ENCODE data around the gene CEP70.
"Not testable (repeated sequence)": the region's sequence is repeated elsewhere in the genome, so short reads cannot be mapped to it uniquely, and the experiment has no call there.

CEP70 gene

GRCh38 chr3:138594150-138594934 lies at the start of gene CEP70:
Gene CEP70, minus strand, starts transcription at chr3:138594260. Its CDS starts 21,333 bp downstream, at chr3:138572927.
- in situ Hi-C loops (cut with MboI; ENCODE audit: low sequenced_read_pairs) = no loop called here

DNA sequence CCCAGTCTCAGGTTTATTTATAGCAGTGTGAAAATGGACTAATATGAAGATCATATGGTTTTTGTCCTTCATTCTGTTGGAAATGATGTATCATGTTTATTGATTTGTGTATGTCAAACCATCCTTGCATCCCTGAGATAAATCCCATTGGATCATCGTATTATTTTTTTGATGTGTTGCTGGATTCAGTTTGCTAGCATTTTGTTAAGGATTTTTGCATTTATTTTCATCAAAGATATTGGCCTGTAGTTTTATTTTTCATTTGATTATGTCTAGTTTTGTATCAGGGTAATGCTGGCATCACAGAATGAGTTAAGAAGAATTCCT lies 48.8 kb upstream of the CEP70 start:
- in situ Hi-C loops (cut with MboI; ENCODE audit: low sequenced_read_pairs) = no loop called here

GRCh38 chr3:138642226-138642926 lies 48.3 kb upstream of the CEP70 start:
- in situ Hi-C loops (cut with MboI; ENCODE audit: low sequenced_read_pairs) = no loop called here

DNA sequence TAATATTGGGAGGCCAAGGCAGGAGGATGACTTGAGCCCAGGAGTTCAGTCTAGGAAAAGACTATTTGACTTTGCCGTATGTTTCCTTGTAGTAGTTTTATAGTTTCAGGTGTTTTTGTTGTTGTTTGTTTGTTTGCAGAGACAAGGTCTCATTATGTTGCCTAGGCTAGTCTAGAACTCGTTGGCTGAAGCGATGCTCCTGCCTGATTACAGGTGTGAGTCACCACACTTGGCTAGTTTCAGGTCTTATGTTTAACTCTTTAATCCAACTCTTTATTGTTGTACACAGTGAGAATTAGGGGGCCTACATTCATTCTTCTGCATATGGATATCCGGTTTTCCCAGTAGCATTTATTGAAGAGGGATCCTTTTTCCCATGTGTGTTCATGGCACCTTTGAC lies 46.5 kb upstream of the CEP70 start:
- in situ Hi-C loops (cut with MboI; ENCODE audit: low sequenced_read_pairs) = no loop called here

GRCh38 chr3:138638641-138639040 lies 44.6 kb upstream of the CEP70 start:
- in situ Hi-C loops (cut with MboI; ENCODE audit: low sequenced_read_pairs) = no loop called here

- in situ Hi-C loops (cut with MboI; ENCODE audit: low sequenced_read_pairs) = no loop called here
Observed at GRCh38 chr3:138629526-138629925, 35.5 kb upstream of the CEP70 start.

- in situ Hi-C loops (cut with MboI; ENCODE audit: low sequenced_read_pairs) = no loop called here
Observed at GRCh38 chr3:138625707-138626365, 31.8 kb upstream of the CEP70 start.

- in situ Hi-C loops (cut with MboI; ENCODE audit: low sequenced_read_pairs) = no loop called here
Observed at GRCh38 chr3:138624518-138624917, 30.5 kb upstream of the CEP70 start.

DNA sequence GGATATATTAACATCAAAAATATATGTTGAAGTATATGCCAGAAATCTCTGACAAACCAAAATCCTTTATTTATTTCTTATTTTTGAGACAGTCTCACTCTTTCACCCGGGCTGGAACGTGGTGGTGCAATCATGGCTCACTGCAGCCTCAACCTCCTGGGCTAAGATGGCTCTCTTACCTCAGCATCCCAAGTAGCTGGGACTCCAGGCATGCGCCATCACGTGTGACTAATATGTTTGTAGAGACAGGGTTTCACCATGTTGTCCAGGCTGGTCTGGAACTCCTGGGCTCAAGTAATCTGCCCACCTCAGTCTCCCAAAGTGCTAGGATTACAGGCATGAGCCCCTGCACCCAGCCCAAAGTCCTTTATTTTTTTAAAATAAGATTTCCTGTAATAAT lies 26.4 kb upstream of the CEP70 start:
- in situ Hi-C loops (cut with MboI; ENCODE audit: low sequenced_read_pairs) = no loop called here

DNA sequence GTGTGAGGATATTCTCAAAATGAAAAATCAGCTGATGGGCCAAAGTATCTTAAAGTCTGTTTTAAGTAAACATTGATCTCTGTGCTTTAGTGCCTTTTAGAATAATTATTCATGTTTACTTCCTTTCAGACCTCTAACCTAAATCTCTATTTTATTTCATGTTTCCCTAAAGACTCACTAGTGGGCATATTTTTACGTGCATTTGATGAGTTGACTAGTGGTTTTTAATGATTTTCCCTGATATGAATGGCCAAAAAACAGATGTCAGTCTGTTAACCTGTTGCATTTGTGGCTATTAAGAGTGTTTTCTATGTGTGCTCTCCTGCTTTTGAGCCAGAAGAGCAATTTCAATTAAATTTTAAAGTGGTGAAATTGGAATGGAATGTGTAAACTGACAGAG lies 21.4 kb upstream of the CEP70 start:
- in situ Hi-C loops (cut with MboI; ENCODE audit: low sequenced_read_pairs) = no loop called here

DNA sequence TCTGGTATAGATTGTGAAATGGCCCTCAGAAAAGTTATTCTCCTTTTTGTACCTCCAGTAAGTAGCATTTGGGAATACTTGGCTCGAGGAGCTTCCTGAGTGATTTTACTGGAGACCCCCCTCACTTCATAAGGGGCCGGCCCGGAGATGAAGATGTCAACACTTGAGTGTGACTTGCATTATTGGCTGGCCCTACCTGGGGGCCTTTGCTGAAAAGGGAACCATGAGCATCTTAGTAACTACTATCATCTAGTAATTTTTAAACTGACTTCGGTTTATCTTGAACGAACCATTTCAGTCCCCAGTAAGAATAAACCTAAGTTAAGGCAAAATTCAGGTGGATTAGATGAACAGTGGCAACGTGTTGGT lies 15.8 kb upstream of the CEP70 start:
- in situ Hi-C loops (cut with MboI; ENCODE audit: low sequenced_read_pairs) = no loop called here

GRCh38 chr3:138608322-138609135 lies 14.5 kb upstream of the CEP70 start, which contains the start of gene FAIM:
Gene FAIM, plus strand, starts transcription at chr3:138608771. Its CDS starts 10,956 bp downstream, at chr3:138619727.
- in situ Hi-C loops (cut with MboI; ENCODE audit: low sequenced_read_pairs) = no loop called here

DNA sequence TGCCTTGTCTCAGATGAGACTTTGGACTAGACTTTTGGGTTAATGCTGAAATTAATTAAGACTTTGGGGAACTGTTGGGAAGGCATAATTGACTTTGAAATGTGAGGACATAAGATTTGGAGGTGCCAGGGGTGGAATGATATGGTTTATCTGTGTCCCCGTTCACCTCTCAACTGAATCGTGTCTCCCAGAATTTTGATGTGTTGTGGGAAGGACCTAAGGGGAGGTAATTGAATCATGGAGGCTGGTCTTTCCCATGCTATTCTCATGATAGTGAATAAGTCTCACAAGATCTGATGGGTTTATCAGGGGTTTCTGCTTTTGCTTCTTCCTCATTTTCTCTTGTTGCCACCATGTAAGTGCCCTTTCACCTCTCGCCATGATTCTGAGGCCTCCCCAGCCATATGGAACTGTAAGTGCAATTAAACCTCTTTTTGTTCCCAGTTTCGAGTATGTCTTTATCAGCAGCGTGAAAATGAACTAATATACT lies 10.1 kb upstream of the CEP70 start:
- in situ Hi-C loops (cut with MboI; ENCODE audit: low sequenced_read_pairs) = not testable (repeated sequence)

- in situ Hi-C loops (cut with MboI; ENCODE audit: low sequenced_read_pairs) = not testable (repeated sequence)
Observed at GRCh38 chr3:138601661-138602060, 7.6 kb upstream of the CEP70 start.

- in situ Hi-C loops (cut with MboI; ENCODE audit: low sequenced_read_pairs) = no loop called here
Observed at GRCh38 chr3:138600100-138600745, 6.2 kb upstream of the CEP70 start.

DNA sequence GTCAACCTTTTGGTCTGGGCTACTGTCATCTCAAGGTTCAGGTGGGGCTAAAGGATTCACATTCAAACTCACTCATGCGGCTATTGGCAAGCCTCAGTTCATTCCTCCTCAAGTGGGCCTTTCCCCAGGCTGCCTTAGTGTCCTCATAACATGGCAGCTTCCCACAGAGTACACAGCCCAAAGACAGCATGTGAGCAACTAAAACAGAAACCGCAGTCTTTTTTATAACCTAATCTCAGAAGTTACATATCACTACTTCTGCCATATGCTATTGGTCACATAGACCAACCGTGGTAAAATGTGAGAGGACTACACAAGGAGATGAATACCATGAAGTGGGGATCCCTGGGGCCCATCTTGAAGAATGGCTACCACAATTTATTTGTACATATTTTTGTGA lies 4.5 kb upstream of the CEP70 start:
- in situ Hi-C loops (cut with MboI; ENCODE audit: low sequenced_read_pairs) = no loop called here

DNA sequence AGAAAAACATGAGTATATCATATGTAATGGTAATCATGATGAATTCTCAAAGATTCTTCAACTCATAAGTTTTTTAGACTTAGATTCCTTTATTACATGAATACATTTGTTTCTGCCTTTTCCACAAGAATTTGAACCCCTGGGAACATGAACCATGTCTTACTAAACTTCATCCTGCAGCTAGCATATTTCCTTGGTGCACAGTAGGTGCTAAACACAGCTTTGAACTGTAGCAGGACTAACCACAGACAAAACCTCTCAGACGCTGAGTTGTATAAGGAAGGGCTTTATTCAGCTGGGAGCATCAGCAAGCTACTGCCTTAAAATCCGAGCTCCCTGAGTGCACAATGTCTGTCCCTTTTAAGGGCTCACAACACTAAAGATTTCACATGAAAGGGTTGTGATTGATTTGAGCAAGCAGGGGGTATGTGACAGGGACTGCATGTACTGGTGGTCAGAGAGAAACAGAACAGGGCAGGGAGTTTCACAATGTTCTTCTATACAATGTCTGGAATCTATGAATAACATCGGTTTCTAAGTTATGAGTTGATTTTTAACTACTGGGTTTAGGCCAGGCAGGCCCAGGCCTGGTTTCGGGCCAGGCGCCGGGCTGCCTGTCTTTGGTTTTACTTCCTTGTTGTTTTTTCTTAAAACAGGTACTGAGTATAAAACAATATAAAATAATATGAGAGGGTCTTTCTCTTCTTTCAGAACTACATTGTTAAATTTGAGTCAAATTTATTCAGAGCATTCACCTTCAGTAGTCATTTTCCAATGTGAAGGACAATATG lies 3.3 kb upstream of the CEP70 start:
- in situ Hi-C loops (cut with MboI; ENCODE audit: low sequenced_read_pairs) = not testable (repeated sequence)

DNA sequence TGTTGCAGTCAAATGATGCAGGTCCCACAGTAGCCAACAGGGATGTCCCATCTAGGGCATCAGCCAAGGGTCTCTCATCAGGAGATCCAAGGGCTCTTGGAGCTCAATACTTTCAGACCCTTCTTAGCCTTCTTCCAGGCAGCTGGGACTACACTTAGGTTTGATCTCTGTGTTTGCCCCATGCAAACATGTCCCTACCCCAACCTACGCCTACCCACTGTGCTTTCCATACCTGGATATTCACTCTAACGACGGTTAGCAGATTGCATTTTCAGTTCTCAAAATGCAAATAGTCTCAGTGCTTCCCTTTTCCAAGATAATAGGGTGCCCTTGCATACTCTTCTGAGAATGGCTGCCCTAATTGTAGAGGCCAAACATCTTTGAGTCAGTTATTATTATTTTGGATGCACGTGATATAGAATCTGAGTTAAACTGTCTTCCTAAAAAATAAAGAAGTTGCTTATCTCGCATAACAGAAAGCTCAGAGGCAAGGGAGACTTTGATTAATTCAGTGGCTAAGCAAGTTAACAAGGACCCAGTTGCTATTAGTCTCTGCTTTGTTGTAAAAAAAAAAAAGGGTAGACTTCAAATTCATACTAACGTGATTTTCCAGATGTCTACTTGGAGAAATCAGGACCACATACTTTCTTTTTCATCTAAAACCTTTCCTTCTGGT lies 1.0 kb upstream of the CEP70 start:
- in situ Hi-C loops (cut with MboI; ENCODE audit: low sequenced_read_pairs) = no loop called here

GRCh38 chr3:138593488-138594149 lies 441 bp downstream of the CEP70 start:
- in situ Hi-C loops (cut with MboI; ENCODE audit: low sequenced_read_pairs) = no loop called here

Measured in HL-60/S4 treated with phorbol 12-myristate 13-acetate at 8.2 ng/mL for 4 days and 3 days (cell line).